Upper lobe of right lung (tissue), 1 donor: Measurements from ENCODE around the gene MAP3K21. TPM values are rescaled to one million over a fixed set of nuclear protein-coding genes. Genes with fewer than 3 reads are reported as not detected.

Experiments
- ATAC-seq: fragments of 200-7000 bp; cut with Tn5 transposase; one replicate; pipeline ENCODE4 v1.9.1; 2020; ENCODE audit warnings: mild to moderate bottlenecking, moderate library complexity
- DNase-seq: peaks from one replicate; pipeline ENCODE4 v3.0.0-alpha.2; 2020
- H3K27ac ChIP-seq: fragments of 200-600 bp; one replicate; pipeline ENCODE4 v1.8.0; 2022
- H3K27me3 ChIP-seq: fragments of 200-600 bp; one replicate; pipeline ENCODE4 v1.8.0; 2022; ENCODE audit warnings: mild to moderate bottlenecking
- H3K36me3 ChIP-seq: fragments of 200-600 bp; one replicate; pipeline ENCODE4 v1.8.0; 2022
- H3K4me1 ChIP-seq: fragments of 200-600 bp; one replicate; pipeline ENCODE4 v1.8.0; 2022
- H3K4me3 ChIP-seq: fragments of 200-600 bp; one replicate; pipeline ENCODE4 v1.8.0; 2022; ENCODE audit warnings: mild to moderate bottlenecking
- H3K9me3 ChIP-seq: fragments of 200-600 bp; one replicate; pipeline ENCODE4 v1.8.0; 2022
- intact Hi-C: fragments of 100-400 bp; cut with DNase I; formaldehyde crosslinking; loops from one replicate; pipeline ENCODE4 v1.11.0; 2022
- total RNA-seq: library from RNA; stranded (reverse); fragmentation: NEBNext Ultra II Directional; extraction: Animal tissue kit (Norgen Biotek cat#: 25700); gene quantifications from one replicate; pipeline ENCODE4 v1.2.1, GENCODE V29; 2021
- TF ChIP-seq, protein P1 (sequence below): fragments of 200-600 bp; IDR thresholded peaks from one replicate; pipeline ENCODE4 v1.8.0; 2022; ENCODE audit warnings: antibody characterized with exemption
- donor health status: DM: no; HTN: yes; CAD: no; lungs with severe emphysema.

The MAP3K21 gene
- total RNA-seq, 1 donor from 2014 or later, result 9.1 TPM

DNA sequence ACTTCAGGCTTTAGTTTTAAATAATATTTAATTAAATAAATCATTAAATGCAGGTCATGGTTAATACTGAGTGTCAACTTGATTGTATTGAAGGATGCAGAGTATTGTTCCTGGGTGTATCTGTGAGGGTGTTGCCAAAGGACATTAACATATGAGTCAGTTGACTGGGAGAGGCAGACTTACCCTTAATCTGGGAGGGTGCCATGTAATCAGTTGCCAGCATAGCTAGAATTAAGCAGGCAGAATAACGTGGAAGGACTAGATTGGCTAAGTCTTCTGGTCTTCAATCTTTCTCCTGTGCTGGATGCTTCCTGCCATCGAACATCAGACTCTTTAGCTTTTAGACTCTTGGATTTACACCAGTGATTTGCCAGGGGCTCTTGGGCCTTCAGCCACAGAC is 85.3 kb downstream of the MAP3K21 start:
- Histone ChIP-seq H3K9me3 (no peaks in the 10 kb centered on the region), H3K4me3 (no peak overlapping the region), H3K27ac (no peak overlapping the region), H3K27me3 (no peaks in the 10 kb centered on the region), H3K36me3 (no peaks in the 10 kb centered on the region), H3K4me1 (no peaks in the 10 kb centered on the region)
- TF ChIP-seq, protein P1, sequence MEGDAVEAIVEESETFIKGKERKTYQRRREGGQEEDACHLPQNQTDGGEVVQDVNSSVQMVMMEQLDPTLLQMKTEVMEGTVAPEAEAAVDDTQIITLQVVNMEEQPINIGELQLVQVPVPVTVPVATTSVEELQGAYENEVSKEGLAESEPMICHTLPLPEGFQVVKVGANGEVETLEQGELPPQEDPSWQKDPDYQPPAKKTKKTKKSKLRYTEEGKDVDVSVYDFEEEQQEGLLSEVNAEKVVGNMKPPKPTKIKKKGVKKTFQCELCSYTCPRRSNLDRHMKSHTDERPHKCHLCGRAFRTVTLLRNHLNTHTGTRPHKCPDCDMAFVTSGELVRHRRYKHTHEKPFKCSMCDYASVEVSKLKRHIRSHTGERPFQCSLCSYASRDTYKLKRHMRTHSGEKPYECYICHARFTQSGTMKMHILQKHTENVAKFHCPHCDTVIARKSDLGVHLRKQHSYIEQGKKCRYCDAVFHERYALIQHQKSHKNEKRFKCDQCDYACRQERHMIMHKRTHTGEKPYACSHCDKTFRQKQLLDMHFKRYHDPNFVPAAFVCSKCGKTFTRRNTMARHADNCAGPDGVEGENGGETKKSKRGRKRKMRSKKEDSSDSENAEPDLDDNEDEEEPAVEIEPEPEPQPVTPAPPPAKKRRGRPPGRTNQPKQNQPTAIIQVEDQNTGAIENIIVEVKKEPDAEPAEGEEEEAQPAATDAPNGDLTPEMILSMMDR, result no peak
- intact Hi-C loops, result no loop called here
- ATAC-seq (no peak), DNase-seq (no peak)

DNA sequence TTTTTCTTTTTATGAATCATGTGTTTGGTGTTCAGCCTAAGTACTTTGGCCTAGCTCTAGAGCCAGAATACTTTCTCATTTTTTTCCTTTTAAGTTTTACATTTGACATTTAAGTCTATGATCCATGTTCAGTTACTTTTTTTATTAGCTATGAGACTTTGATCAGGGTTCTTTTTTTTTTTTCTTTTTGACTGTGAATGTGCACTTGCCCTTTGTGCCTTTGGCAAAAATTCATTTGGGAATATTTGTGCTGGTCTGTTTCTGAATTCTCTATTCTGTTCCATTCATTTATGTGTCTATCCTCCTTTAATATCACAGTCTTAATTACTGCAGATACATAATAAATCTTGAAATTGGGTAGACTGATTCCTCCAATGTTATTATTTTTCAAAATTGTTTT is 93.8 kb downstream of the MAP3K21 start:
- Histone ChIP-seq H3K27me3 (no peaks in the 10 kb centered on the region), H3K27ac (no peak overlapping the region), H3K9me3 (no peaks in the 10 kb centered on the region), H3K4me3 (no peak overlapping the region), H3K36me3 (no peaks in the 10 kb centered on the region), H3K4me1 (no peaks in the 10 kb centered on the region)
- no peak for DNase-seq
- TF ChIP-seq, protein P1, result no peak
- intact Hi-C loops, result no loop called here
- ATAC-seq, result no peak

- Histone ChIP-seq H3K27me3 (no peaks in the 10 kb centered on the region), H3K4me3 (no peak overlapping the region), H3K9me3 (no peaks in the 10 kb centered on the region), H3K4me1 (no peaks in the 10 kb centered on the region), H3K27ac (no peak overlapping the region), H3K36me3 (no peaks in the 10 kb centered on the region)
- TF ChIP-seq, protein P1, result peak; percentile 4
- DNase-seq (no peak), ATAC-seq (no peak)
- intact Hi-C loops, result no loop called here
These were observed 97.3 kb downstream of the MAP3K21 start for GRCh38 chr1:233424779-233425178.

GRCh38 chr1:233427907-233428306 is 100.4 kb downstream of the MAP3K21 start:
- Histone ChIP-seq H3K4me1 (no peaks in the 10 kb centered on the region), H3K27ac (no peak overlapping the region), H3K27me3 (no peaks in the 10 kb centered on the region), H3K9me3 (no peaks in the 10 kb centered on the region), H3K36me3 (no peaks in the 10 kb centered on the region), H3K4me3 (no peak overlapping the region)
- intact Hi-C loops, result no loop called here
- no peak for DNase-seq
- no peak for ATAC-seq
- TF ChIP-seq, protein P1, result no peak

- no peak overlapping the region for H3K4me3 ChIP-seq
- DNase-seq (no peak), ATAC-seq (no peak)
- no peaks in the 10 kb centered on the region for H3K4me1 ChIP-seq
- TF ChIP-seq, protein P1, result no peak
- H3K36me3 ChIP-seq, result no peaks in the 10 kb centered on the region
- H3K9me3 ChIP-seq, result no peaks in the 10 kb centered on the region
- intact Hi-C loops, result no loop called here
- H3K27ac ChIP-seq, result no peak overlapping the region
- H3K27me3 ChIP-seq, result no peaks in the 10 kb centered on the region
These were observed 104.4 kb downstream of the MAP3K21 start for GRCh38 chr1:233431753-233432403.

DNA sequence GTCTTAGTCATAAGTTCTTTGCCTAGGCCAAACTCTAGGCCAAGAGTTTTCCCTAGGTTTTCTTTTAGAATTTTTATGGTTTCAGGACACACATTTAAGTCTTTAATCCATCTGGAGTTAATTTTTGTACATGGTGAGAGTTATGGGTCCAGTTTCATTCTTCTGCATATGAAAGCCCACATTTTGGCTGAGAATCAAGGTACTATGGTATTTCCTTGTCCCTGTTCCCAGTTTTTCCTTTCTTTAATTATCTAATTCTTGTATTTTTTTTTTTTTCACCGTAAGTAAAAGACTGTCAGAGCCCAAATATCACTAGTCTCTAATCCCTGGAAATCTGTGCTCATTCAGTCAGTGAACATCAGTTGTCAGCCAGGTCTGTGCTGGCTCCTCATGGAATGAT is 105.4 kb downstream of the MAP3K21 start:
- DNase-seq (no peak), ATAC-seq (no peak)
- Histone ChIP-seq H3K4me3 (no peak overlapping the region), H3K36me3 (no peaks in the 10 kb centered on the region), H3K9me3 (no peaks in the 10 kb centered on the region), H3K27ac (no peak overlapping the region), H3K27me3 (no peaks in the 10 kb centered on the region), H3K4me1 (no peaks in the 10 kb centered on the region)
- TF ChIP-seq, protein P1, result no peak
- intact Hi-C loops, result no loop called here
